Coronary artery (tissue), 2 donors: ENCODE measurements around the gene STIMATE.
A peak's percentile ranks its signal among the peaks of the same experiment; 100 is the strongest.

ENCODE experiments used
- DNase-seq: peaks from one replicate; pipeline ENCODE4 v3.0.0-alpha.2; 2017; ENCODE audit warnings: low spot score
- H3K27ac ChIP-seq, 2 donors: fragments of 200-600 bp; sonication (generic); one replicate each; pipeline ENCODE4 v1.5.1; 2016 to 2019
- H3K4me3 ChIP-seq: fragments of 200-600 bp; sonication (generic); 2 replicates; pipeline ENCODE4 v1.5.1; 2016; ENCODE audit warnings: mild to moderate bottlenecking, moderate library complexity
- CTCF ChIP-seq: fragments of 200-600 bp; sonication (generic); IDR thresholded peaks from one replicate; pipeline ENCODE4 v1.5.1; 2019; ENCODE audit warnings: antibody characterized with exemption

Gene STIMATE

DNA sequence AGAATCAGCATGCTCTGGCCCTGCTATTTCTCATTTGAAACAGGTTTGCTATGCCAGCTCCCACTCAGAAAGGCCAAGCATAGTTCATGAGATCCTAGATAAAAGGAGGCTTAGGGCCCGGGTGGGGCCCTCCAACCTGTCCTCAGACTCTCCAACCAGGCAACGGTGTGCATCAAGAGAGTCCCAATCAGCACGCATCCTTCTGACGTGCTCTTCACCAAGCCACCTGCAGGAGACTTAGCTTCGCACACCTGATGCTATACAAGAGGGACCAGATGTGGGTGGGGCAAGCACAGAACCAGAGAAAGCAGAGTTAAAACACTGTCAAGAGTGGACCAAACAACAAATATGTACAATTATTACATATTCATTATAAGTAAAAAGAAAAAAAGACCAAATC, 17.3 kb downstream of the STIMATE start:
- no peak overlapping the region for H3K4me3 ChIP-seq
- DNase-seq = no peak
- TF ChIP-seq CTCF = no peak
- no peak overlapping the region for H3K27ac ChIP-seq

DNA sequence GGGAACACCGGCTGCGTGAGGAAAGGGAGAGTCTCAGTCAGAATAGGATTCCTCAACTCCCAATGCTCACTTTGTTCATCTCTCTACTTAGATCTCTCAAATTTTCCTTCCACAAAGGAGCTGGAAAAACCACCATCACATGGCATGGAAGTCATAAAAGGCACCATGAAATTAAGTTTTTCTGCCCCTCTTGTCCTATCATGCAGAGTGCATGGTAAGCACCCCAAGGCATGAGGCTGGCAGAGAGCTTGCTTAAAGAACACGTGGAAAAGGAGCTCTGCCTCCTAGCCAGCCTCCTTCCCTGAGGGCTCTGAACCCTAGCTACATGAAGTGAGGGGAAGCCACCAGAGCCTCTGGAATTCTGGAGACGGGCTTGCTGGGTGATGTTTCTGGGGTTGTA, 17.8 kb downstream of the STIMATE start:
- no peak overlapping the region for H3K27ac ChIP-seq
- no peak for TF ChIP-seq CTCF
- no peak for DNase-seq
- H3K4me3 ChIP-seq = no peak overlapping the region

- DNase-seq = no peak
- H3K27ac ChIP-seq = no peak overlapping the region
- H3K4me3 ChIP-seq = no peak overlapping the region
- TF ChIP-seq CTCF = no peak
Measured at GRCh38 chr3:52879090-52879489, 18.3 kb downstream of the STIMATE start.

DNA sequence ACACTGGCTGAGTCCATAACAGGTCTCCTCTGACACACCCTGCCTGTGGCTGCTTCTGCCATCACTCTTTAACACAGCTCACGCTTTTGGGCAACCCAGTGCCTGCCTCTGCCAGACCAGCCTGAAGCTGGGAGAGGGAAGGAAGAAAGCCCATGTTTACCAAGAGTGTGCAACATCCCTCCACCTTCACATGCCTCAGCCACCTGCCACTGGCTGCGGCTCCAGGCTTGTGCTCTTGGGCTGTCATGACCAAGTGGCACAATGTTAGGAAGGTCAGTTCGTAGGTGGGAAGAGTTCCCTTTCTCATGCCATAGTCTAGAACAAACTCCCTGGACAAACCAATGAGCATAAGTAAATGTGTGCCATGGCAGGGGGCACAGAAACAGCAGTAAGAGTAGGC, 20.3 kb downstream of the STIMATE start:
- Histone ChIP-seq H3K27ac (no peak overlapping the region), H3K4me3 (no peak overlapping the region)
- no peak for TF ChIP-seq CTCF
- DNase-seq = no peak

GRCh38 chr3:52874864-52875587, 22.3 kb downstream of the STIMATE start:
- no peak overlapping the region for H3K4me3 ChIP-seq
- no peak for TF ChIP-seq CTCF
- H3K27ac ChIP-seq = no peak overlapping the region
- DNase-seq = peak; percentile 29

DNA sequence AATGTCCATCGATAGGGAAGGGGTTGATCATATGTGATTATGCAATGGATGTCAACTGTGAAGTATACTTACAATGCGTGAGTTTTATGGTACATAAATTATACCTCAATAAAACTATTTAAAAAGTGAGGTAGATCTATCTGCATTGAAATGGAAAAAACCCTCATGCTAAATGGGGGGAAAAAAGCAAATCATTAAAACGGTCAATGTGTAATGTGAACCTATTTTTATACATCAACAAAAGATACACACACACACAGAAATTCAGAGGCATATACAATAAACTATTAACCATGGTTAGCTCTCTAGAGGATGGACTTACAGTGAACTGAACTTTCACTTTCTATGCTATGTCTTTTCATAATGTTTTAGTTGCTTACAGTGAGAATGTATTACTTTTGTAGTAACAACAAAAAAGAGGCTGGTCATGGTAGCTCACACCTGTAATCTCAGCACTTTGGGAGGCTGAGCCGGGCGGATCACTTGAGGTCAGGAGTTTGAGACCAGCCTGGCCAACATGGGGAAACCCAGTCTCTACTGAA, 23.1 kb downstream of the STIMATE start:
- TF ChIP-seq CTCF = no peak
- no peak overlapping the region for H3K27ac ChIP-seq

GRCh38 chr3:52873433-52874159, 23.8 kb downstream of the STIMATE start:
- no peak for TF ChIP-seq CTCF
- no peak overlapping the region for H3K4me3 ChIP-seq
- no peak overlapping the region for H3K27ac ChIP-seq
- no peak for DNase-seq

More for the DNA sequence above, 23.1 kb downstream of the STIMATE start:
- no peak overlapping the region for H3K4me3 ChIP-seq
- no peak for DNase-seq
